Measurements from ENCODE around the gene TSPAN9. TPM values are rescaled to one million over a fixed set of nuclear protein-coding genes. Genes with fewer than 3 reads are reported as not detected.

Gene TSPAN9
- total and polyA plus RNA-seq, 2 experiments from 2014 or later: 6.0 to 31.5 TPM

- H3K9me3 Mint-ChIP-seq: no peaks in the 10 kb centered on the region
- DNase-seq (ENCODE audit: low spot score): no peak
- ATAC-seq: no peak
- no peak for TF ChIP-seq CREB1 (CRISPR knock-in tag; IDR thresholded peaks at IDR 0.05; ENCODE audit: low read depth)
- no peak for TF ChIP-seq CTCF (conservative IDR thresholded peaks at IDR 0.05; ENCODE audit: low read depth in 2 of 2)
- no peak for TF ChIP-seq EZH2 (IDR thresholded peaks at IDR 0.05; ENCODE audit: low read depth, unreplicated experiment)
- TF ChIP-seq ZNF114 (CRISPR knock-in tag; IDR thresholded peaks at IDR 0.05): no peak
- peaks cover 12% of the 10 kb centered on the region for H3K27me3 Mint-ChIP-seq (ENCODE audit: insufficient read depth, low read depth, poor library complexity)
- no peak overlapping the region for H3K4me2 ChIP-seq
- no peaks in the 10 kb centered on the region for H3K9me2 ChIP-seq (ENCODE audit: insufficient read depth)
- no peaks in the 10 kb centered on the region for H4K20me1 ChIP-seq (replicated peaks; ENCODE audit: insufficient read depth)
- H3K36me3 ChIP-seq (ENCODE audit: insufficient read depth): no peaks in the 10 kb centered on the region
- no peak overlapping the region for H3K27ac Mint-ChIP-seq
- no peak overlapping the region for H3K27ac ChIP-seq (ENCODE audit: low read depth)
- H3K4me1 ChIP-seq (ENCODE audit: insufficient read depth): no peaks in the 10 kb centered on the region
- no peak overlapping the region for H2AFZ ChIP-seq
- no peaks in the 10 kb centered on the region for H3K36me3 Mint-ChIP-seq (ENCODE audit: low read depth)
- H3F3A ChIP-seq (replicated peaks; ENCODE audit: low read depth): no peaks in the 10 kb centered on the region
- no peaks in the 10 kb centered on the region for H3K4me1 Mint-ChIP-seq
- H3K4me3 Mint-ChIP-seq: no peak overlapping the region
- H3K79me2 ChIP-seq (replicated peaks; ENCODE audit: insufficient read depth): no peaks in the 10 kb centered on the region
- H3K4me3 ChIP-seq: no peak overlapping the region
- H3K27me3 ChIP-seq (ENCODE audit: insufficient read depth): no peaks in the 10 kb centered on the region
Measured at GRCh38 chr12:3294481-3294911, 217.3 kb downstream of the TSPAN9 start.

GRCh38 chr12:3295225-3295624, 218.0 kb downstream of the TSPAN9 start:
- H4K20me1 ChIP-seq (replicated peaks; ENCODE audit: insufficient read depth): no peaks in the 10 kb centered on the region
- H3K79me2 ChIP-seq (replicated peaks; ENCODE audit: insufficient read depth): no peaks in the 10 kb centered on the region
- no peaks in the 10 kb centered on the region for H3K27me3 ChIP-seq (ENCODE audit: insufficient read depth)
- no peaks in the 10 kb centered on the region for H3K36me3 ChIP-seq (ENCODE audit: insufficient read depth)
- peaks cover 15% of the 10 kb centered on the region for H3K27me3 Mint-ChIP-seq (ENCODE audit: insufficient read depth, low read depth, poor library complexity)
- H3K27ac ChIP-seq (ENCODE audit: low read depth): no peak overlapping the region
- H3K27ac Mint-ChIP-seq: no peak overlapping the region
- H2AFZ ChIP-seq: no peak overlapping the region
- ATAC-seq (no peak), DNase-seq (ENCODE audit: low spot score) (no peak)
- H3K9me2 ChIP-seq (ENCODE audit: insufficient read depth): no peaks in the 10 kb centered on the region
- H3K4me3 Mint-ChIP-seq: no peak overlapping the region
- no peaks in the 10 kb centered on the region for H3K9me3 Mint-ChIP-seq
- H3K4me3 ChIP-seq: no peak overlapping the region
- peaks cover 3% of the 10 kb centered on the region; the same call in 1 of the 2 replicates for H3K4me1 ChIP-seq (ENCODE audit: insufficient read depth)
- H3K36me3 Mint-ChIP-seq (ENCODE audit: low read depth): no peaks in the 10 kb centered on the region
- H3K4me2 ChIP-seq: no peak overlapping the region
- no peaks in the 10 kb centered on the region for H3F3A ChIP-seq (replicated peaks; ENCODE audit: low read depth)
- peaks cover 6% of the 10 kb centered on the region; the same call in 2 of the 3 replicates for H3K4me1 Mint-ChIP-seq
- TF ChIP-seq ZNF462 (CRISPR knock-in tag; IDR thresholded peaks at IDR 0.05) (no peak), POLR2AphosphoS5 (IDR thresholded peaks at IDR 0.05; ENCODE audit: low read depth) (no peak), NANOG (IDR thresholded peaks at IDR 0.05; ENCODE audit: borderline replicate concordance) (no peak), EZH2phosphoT487 (IDR thresholded peaks at IDR 0.05; ENCODE audit: unreplicated experiment) (no peak), ETS1 (IDR thresholded peaks at IDR 0.05) (no peak), EZH2 (IDR thresholded peaks at IDR 0.05; ENCODE audit: low read depth, unreplicated experiment) (no peak), REST (IDR thresholded peaks at IDR 0.05; ENCODE audit: unreplicated experiment) (no peak)
